Panc1 (cell line): ENCODE results near the gene KRTAP9-9.

ENCODE experiments used
- CTCF ChIP-seq: fragments of 450-650 bp; IDR thresholded peaks from 2 replicates; pipeline ENCODE4 v1.5.1; 2017; ENCODE audit warnings: mild to moderate bottlenecking
- POLR2AphosphoS5 ChIP-seq: IDR thresholded peaks from 2 replicates; pipeline ENCODE4 v1.6.1; 2012; ENCODE audit warnings: mild to moderate bottlenecking, low read depth, low read length, moderate library complexity
- TF ChIP-seq, protein P1 (sequence below), 2 experiments: IDR thresholded peaks; 2 replicates each; pipeline ENCODE4 v1.6.1; 2011 to 2012; ENCODE audit warnings: low read depth in 2 of 2, control low read depth in 1 of 2, low read length in 1 of 2, mild to moderate bottlenecking in 1 of 2, moderate library complexity in 1 of 2; ENCODE audit not compliant: insufficient read depth in 1 of 2

GRCh38 chr17:41296846-41297245, 41.7 kb downstream of the KRTAP9-9 start:
- no peak for TF ChIP-seq CTCF
- TF ChIP-seq POLR2AphosphoS5, result no peak
- TF ChIP-seq, protein P1, sequence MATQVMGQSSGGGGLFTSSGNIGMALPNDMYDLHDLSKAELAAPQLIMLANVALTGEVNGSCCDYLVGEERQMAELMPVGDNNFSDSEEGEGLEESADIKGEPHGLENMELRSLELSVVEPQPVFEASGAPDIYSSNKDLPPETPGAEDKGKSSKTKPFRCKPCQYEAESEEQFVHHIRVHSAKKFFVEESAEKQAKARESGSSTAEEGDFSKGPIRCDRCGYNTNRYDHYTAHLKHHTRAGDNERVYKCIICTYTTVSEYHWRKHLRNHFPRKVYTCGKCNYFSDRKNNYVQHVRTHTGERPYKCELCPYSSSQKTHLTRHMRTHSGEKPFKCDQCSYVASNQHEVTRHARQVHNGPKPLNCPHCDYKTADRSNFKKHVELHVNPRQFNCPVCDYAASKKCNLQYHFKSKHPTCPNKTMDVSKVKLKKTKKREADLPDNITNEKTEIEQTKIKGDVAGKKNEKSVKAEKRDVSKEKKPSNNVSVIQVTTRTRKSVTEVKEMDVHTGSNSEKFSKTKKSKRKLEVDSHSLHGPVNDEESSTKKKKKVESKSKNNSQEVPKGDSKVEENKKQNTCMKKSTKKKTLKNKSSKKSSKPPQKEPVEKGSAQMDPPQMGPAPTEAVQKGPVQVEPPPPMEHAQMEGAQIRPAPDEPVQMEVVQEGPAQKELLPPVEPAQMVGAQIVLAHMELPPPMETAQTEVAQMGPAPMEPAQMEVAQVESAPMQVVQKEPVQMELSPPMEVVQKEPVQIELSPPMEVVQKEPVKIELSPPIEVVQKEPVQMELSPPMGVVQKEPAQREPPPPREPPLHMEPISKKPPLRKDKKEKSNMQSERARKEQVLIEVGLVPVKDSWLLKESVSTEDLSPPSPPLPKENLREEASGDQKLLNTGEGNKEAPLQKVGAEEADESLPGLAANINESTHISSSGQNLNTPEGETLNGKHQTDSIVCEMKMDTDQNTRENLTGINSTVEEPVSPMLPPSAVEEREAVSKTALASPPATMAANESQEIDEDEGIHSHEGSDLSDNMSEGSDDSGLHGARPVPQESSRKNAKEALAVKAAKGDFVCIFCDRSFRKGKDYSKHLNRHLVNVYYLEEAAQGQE (IDR thresholded peaks at IDR 0.05; ENCODE audit: insufficient read depth in 1 of 2, low read depth in 2 of 2, low read length in 1 of 2), result no peak
